HG03135 (cell line): ENCODE results near the gene ORM2.
"Not testable (repeated sequence)": the region's sequence is repeated elsewhere in the genome, so short reads cannot be mapped to it uniquely, and the experiment has no call there.

Experiments used
- ATAC-seq: cut with Tn5 transposase; IDR thresholded peaks from one replicate; pipeline ENCODE4 v1.9.1; 2021; ENCODE audit warnings: mild to moderate bottlenecking, moderate library complexity; ENCODE audit not compliant: unreplicated experiment

Gene ORM2

GRCh38 chr9:114329625-114330022, at the start of gene ORM2:
Gene ORM2 (plus strand): TSS chr9:114329869. CDS start chr9:114329905, 36 bp downstream.
- not testable (repeated sequence) for ATAC-seq

GRCh38 chr9:114280636-114281472, 48.8 kb upstream of the ORM2 start:
- ATAC-seq = no peak

- ATAC-seq = no peak
Measured at GRCh38 chr9:114281473-114282103, 48.1 kb upstream of the ORM2 start.

- no peak for ATAC-seq
Measured at GRCh38 chr9:114282104-114282485, 47.6 kb upstream of the ORM2 start.

GRCh38 chr9:114282507-114282906, 47.2 kb upstream of the ORM2 start:
- no peak for ATAC-seq

GRCh38 chr9:114282926-114283325, 46.7 kb upstream of the ORM2 start:
- no peak for ATAC-seq

- no peak for ATAC-seq
Measured at GRCh38 chr9:114283551-114284111, 46.0 kb upstream of the ORM2 start.

GRCh38 chr9:114284316-114285060, 45.2 kb upstream of the ORM2 start:
- no peak for ATAC-seq

- ATAC-seq = no peak
Measured at GRCh38 chr9:114285166-114285867, 44.4 kb upstream of the ORM2 start.

- no peak for ATAC-seq
Measured at GRCh38 chr9:114286146-114286679, 43.5 kb upstream of the ORM2 start.

GRCh38 chr9:114287001-114287762, 42.5 kb upstream of the ORM2 start:
- no peak for ATAC-seq

GRCh38 chr9:114287763-114288192, 41.9 kb upstream of the ORM2 start:
- ATAC-seq = no peak

GRCh38 chr9:114288193-114289091, 41.2 kb upstream of the ORM2 start:
- ATAC-seq = no peak

GRCh38 chr9:114289106-114289505, 40.6 kb upstream of the ORM2 start:
- no peak for ATAC-seq

GRCh38 chr9:114289571-114290481, 39.8 kb upstream of the ORM2 start:
- ATAC-seq = no peak

- no peak for ATAC-seq
Measured at GRCh38 chr9:114290561-114290986, 39.1 kb upstream of the ORM2 start.

GRCh38 chr9:114291064-114291474, 38.6 kb upstream of the ORM2 start:
- ATAC-seq = no peak
